Measurements from ENCODE around the gene NOD2. TPM values are rescaled to one million over a fixed set of nuclear protein-coding genes. Genes with fewer than 3 reads are reported as not detected.

NOD2 gene
- total RNA-seq, 1 donor from 2014 or later: 0.12 TPM

- TF ChIP-seq CTCF (conservative IDR thresholded peaks at IDR 0.05; ENCODE audit: low read depth, low read length): no peak
- DNase-seq (ENCODE audit: low read depth): no peak
- H3K4me3 ChIP-seq (ENCODE audit: low read depth, low read length): no peak overlapping the region
Measured at GRCh38 chr16:50664270-50664669, 29.1 kb upstream of the NOD2 start.

DNA sequence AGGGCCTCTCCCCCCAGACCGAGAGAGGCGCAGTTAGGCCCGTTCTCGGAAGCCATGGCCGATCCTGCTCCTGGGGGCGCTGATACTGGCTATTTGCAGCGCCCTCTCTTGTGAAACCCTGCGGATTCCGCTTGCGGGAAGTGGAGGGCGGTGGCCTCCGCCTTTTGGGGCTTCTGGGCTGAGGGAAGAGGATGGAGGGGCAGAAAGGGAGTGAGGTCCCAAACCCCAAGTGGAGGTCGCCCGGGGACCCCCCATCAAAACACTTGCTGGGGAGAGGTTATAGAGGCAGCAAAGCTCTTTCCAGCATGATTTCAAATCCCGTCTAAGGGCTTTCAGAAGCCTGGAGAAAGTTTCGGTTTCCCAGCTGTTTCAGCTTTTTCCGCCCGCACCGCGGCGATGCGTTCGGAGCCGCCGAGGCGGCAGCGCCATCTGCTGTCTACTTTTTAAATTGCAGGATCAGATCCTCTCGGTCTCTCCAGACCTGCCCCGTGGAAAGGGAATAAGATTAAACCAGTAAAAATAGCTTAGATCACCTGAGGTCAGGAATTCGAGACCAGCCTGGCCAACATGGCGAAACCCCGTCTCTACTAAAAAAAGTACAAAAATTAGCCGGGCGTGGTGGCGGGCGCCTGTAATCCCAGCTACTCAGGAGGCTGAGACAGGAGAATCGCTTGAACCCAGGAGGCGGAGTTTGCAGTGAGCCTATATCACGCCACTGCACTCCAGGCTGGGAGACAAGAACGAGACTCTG is 28.1 kb upstream of the NOD2 start:
- TF ChIP-seq CTCF (conservative IDR thresholded peaks at IDR 0.05; ENCODE audit: low read depth, low read length): peak; percentile 83
- H3K4me3 ChIP-seq (ENCODE audit: low read depth, low read length): peak overlapping the region; percentile 49
- DNase-seq (ENCODE audit: low read depth): no peak

GRCh38 chr16:50666658-50667496 is 26.5 kb upstream of the NOD2 start:
- DNase-seq (ENCODE audit: low read depth): no peak
- no peak for TF ChIP-seq CTCF (conservative IDR thresholded peaks at IDR 0.05; ENCODE audit: low read depth, low read length)

GRCh38 chr16:50667497-50668367 is 25.7 kb upstream of the NOD2 start:
- DNase-seq (ENCODE audit: low read depth): no peak
- H3K4me3 ChIP-seq (ENCODE audit: low read depth, low read length): no peak overlapping the region
- TF ChIP-seq CTCF (conservative IDR thresholded peaks at IDR 0.05; ENCODE audit: low read depth, low read length): peak; percentile 22

More at GRCh38 chr16:50666658-50667496, 26.5 kb upstream of the NOD2 start:
- H3K4me3 ChIP-seq (ENCODE audit: low read depth, low read length): no peak overlapping the region

DNA sequence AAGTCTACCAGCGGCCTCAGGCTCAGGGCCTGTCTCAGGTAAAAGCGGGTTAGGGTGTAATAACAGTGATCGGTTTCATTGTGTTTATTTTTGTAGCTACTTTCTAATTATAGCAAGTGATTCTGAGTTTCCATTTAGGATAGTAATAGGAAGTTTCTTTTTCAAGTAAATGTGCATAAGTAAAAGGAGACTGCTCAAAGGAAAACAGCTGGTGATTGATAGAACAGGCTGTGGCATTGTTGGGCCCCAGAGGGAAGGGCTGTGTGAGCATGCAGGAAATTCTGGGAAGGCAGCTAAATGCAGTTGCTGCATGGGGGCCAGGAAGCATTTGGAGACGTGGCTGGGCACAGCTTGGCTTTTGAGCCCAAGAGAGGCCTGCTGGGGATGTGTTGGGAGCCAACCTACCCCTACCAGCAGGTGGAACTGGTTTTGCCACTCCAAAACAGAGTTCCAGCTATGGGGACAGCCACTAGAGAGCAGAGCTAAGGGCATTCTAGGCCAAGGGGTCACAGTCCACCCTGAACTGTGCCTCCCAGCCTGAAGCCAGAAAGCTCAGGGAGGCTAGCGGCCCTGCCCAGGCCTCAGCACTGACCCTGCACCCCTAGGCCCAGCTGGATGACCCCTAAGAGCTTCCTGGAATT is 24.9 kb upstream of the NOD2 start:
- no peak for DNase-seq (ENCODE audit: low read depth)
- no peak for TF ChIP-seq CTCF (conservative IDR thresholded peaks at IDR 0.05; ENCODE audit: low read depth, low read length)

DNA sequence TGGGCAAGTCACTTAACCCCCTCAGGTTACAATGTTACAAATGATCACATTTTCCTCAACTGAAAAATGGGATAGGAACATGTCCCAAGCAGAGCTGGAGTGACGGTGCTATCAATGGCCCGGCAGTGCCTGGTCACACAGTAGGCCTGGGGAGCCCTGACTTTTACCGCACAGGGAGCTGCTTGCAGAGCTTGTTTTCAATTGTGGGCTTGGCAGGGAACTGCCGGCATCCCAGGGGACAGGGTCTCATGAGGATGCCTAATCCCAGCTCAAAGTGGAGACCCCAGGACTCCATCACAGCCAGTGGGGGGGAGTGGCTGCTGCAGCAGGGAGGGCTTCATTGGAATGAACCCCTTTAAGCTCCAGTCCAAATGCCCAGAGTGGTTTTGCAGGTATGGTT is 23.7 kb upstream of the NOD2 start:
- H3K4me3 ChIP-seq (ENCODE audit: low read depth, low read length): no peak overlapping the region
- no peak for DNase-seq (ENCODE audit: low read depth)
- no peak for TF ChIP-seq CTCF (conservative IDR thresholded peaks at IDR 0.05; ENCODE audit: low read depth, low read length)

More for the DNA sequence above, 24.9 kb upstream of the NOD2 start:
- H3K4me3 ChIP-seq (ENCODE audit: low read depth, low read length): no peak overlapping the region
